Stimulated activated CD8-positive, alpha-beta memory T cell treated with anti-CD3 and anti-CD28 coated beads, Interleukin-15, amount 100 ng/mL, for 24 hours (primary cell): ENCODE measurements around the gene CACNA1E.

Source experiments
- DNase-seq: peaks from one replicate; pipeline ENCODE4 v3.0.0-alpha.2; 2020; ENCODE audit warnings: low read depth

The CACNA1E gene

GRCh38 chr1:181701891-181702290 lies 218.6 kb downstream of the CACNA1E start:
- no peak for DNase-seq

DNA sequence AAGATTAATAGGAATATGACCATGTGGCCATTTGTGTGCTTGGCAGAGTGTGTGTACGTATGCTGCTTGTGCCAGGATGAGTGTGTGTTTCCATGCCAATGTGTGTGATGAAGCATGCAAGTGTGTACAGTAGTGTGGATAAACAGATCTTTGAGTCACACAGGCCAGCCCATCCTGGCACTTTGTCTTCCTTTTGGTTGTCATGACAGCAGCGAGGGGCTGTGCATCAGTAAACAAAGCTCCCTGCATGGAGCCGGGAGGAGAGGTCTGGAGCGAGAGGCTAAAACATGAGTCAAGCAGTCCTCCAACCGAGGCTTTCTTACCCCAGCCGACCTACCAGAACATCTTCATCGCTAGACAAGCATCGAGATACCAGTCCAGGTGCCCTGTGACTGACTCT lies 221.2 kb downstream of the CACNA1E start:
- no peak for DNase-seq

DNA sequence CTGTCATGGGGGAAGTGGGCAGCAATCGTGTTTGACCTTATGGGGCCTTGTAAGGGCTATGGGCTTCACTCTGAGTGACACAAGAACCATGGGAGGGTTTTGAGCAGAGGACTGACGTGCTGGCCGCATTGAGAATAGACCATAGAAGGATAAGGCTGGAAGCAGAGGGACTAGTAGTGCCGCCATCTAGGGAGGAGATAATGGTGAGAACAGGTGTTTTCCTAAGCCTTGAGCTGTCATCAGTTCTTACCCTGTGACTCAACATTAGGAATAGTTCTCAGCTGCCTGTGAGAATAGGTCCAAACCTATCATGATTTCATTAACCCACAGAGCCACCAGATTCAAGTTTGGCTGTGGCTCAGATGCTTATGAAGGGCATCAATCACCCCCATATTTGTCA lies 228.5 kb downstream of the CACNA1E start:
- no peak for DNase-seq

- no peak for DNase-seq
These were observed 229.4 kb downstream of the CACNA1E start for GRCh38 chr1:181712711-181713110.

GRCh38 chr1:181714428-181714827 lies 231.1 kb downstream of the CACNA1E start:
- no peak for DNase-seq

GRCh38 chr1:181718034-181718433 lies 234.7 kb downstream of the CACNA1E start:
- no peak for DNase-seq

DNA sequence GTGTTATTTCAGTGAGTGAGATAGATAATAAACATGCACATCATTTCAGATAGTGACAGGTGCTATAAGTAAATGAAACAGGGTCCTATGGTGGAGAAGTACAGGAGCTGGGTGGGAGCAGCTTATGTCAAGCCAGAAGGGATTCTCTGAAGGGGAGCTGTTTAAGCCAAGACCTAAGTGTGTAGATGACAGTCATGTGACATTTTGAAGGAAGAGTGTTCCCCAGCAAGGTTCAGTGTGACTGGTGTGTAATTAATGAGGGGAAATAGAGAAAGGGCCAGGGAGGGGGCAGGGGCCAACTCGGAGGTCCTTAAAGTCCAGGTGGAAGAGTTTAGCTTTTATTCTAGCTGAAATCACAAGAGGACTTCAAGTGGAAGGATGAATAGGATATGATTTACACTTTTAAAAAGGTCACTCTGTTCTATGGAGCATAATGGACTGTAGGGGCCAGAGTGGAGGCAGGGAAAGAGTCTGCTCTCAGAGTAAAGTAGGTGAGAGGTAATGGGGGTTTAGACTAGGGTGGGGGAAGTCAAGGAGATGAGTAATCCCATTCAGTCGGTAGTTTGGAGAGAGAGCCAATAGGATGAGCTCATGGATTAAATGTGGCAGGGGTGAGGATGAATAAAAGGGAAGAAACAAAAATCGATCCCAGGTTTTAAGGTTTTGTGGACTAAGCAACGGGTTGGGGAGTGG lies 243.1 kb downstream of the CACNA1E start:
- DNase-seq = no peak

DNA sequence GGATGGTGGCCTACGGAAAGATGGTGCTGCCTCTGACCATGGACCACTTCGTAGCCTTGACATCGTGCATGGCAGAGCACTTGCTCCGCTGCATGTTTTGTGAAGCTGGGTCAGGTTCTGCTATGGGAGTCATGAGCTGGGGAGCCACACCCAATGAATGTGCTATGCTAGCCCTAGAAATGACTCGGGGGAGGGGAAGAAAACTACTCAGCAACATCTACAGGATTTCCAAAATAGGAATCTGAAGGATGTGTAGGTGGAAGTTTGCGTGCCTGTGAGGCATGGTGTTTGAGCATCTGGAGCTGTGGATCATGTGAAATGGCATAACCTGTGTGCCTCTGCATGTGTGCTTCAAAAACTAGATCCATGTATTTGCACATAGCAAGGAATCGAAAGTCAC lies 247.3 kb downstream of the CACNA1E start:
- DNase-seq = no peak

- DNase-seq = no peak
These were observed 249.1 kb downstream of the CACNA1E start for GRCh38 chr1:181732218-181732990.

DNA sequence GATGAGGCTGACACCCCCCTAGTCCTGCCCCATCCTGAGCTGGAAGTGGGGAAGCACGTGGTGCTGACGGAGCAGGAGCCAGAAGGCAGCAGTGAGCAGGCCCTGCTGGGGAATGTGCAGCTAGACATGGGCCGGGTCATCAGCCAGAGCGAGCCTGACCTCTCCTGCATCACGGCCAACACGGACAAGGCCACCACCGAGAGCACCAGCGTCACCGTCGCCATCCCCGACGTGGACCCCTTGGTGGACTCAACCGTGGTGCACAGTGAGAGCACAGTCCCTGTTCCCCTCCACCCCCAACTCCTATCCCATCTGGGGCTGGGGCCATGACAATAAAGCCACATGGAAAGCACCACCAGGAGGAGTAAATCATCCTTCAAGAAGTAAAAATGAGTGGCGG lies 250.2 kb downstream of the CACNA1E start:
- DNase-seq = no peak

- DNase-seq = no peak
These were observed 253.7 kb downstream of the CACNA1E start for GRCh38 chr1:181737056-181737455.

GRCh38 chr1:181739214-181739613 lies 255.9 kb downstream of the CACNA1E start:
- DNase-seq = no peak

GRCh38 chr1:181742426-181742825 lies 259.1 kb downstream of the CACNA1E start:
- DNase-seq = no peak

- no peak for DNase-seq
These were observed 260.6 kb downstream of the CACNA1E start for GRCh38 chr1:181743878-181744312.

- DNase-seq = no peak
These were observed 262.9 kb downstream of the CACNA1E start for GRCh38 chr1:181746224-181746623.

DNA sequence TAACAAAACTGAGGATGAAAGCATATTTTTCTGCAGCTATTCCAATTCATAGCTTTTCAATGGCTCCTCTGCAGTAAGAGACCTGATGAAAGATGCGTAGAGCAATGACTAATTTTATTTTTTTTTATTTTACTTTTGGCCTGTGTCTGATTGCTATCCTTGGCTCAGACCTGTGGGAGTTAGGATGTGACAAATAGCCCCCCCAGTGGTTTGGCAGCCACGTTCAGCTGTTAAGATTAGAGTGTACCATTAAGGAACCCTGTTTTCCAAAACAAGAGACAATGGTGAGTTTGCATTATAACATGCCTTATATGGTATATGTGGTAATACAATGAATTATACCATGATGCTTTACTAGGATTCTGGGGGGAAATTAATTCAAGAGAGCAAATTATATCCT lies 264.7 kb downstream of the CACNA1E start:
- DNase-seq = no peak

DNA sequence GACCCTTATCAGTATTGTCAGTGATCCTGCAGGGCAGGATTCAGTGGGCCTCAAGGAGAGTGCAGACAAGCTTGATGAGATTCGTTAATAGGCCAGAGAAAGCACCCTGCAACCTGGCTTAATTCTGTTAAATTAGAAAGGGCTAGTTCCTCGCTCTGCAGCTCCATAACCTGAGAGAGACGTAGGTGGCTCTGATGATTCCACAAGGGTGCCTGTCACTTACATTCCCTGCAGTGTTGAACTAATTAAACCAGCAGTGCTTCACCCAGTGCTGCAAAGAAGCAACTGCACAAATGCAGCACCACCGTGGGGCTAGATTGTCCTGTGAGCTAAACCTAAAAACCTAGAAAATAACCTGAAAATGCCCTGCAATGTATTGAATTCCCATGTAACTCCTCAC lies 270.8 kb downstream of the CACNA1E start:
- no peak for DNase-seq

DNA sequence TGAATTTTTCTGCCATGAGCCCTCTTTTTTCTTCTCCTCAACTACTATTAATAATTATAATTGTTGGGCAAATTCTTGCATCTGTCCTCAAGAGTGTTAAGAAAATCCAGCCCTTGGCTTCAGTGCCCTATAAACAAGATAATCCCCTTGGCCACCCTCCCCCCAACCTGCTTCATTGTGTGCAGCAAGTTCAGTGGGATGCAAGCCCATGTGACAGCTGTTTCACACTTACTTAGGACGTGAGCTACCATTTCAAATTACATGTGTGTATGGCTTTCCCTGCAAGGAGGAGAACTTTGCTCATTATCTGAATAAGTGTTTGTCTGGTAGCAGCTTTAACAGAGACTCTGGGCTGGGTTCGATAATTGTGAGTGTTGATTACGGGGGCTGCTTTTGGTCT lies 276.2 kb downstream of the CACNA1E start:
- DNase-seq = no peak

GRCh38 chr1:181763736-181764135 lies 280.4 kb downstream of the CACNA1E start:
- no peak for DNase-seq

DNA sequence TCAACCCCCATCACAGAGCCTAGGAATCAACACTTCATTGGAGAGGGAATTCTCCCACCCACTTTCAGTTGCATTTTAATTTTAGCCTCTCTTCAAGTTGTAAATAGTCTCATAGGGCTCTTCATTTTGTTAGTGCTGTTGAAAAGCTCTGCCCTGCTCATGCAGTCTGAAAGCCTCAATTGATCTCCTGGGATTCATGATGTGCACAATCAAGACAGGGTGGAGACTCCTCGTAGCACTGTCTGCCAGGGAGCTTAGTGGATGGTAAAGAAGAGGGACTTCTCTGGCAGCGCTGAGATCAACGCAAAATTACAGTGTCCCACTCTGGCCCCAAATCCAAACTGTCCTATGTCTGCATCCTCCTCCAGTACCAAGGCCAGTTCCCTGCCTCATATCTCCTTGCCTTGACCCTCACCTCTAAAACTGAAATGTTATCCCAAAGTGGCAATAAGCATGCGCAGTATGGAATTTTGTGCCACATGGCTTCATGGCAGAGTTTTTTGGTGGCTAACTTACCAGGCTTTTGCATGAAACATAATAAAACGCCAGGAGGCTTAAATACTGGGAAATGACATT lies 282.2 kb downstream of the CACNA1E start:
- DNase-seq = no peak

DNA sequence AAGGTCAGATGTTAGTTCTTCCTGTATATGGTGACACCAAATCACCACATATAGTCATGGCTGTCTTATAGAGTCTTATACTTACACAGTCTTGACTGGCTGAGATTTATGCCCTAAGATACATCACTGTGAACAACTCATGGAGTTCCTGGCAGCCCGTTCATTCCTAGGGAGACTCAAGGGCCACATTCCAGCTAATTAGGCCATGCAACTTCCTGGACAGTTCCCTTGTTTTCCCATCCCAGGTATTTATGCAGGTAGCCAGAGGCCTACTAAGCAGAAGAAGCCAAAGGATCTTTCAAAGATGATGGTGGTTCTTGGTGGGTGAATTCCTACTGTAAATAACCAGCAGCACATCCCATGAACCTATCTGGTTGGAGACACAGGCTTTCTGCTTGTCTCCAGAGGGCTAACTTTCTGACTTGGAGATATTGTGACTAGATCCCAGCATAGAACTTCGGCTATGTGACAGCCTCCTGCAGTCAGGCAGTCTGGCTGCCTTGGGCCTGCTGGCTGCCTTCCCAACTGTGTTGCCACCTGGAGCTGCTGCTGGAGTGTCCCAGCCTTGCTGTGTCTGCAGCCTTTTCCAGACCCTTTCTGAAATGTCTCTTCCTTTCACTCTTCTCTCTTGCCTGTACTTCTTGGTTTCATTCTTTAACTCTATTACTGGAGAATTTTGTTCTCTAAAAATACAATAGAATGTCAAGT lies 283.8 kb downstream of the CACNA1E start:
- DNase-seq = no peak

GRCh38 chr1:181768211-181768929 lies 285.1 kb downstream of the CACNA1E start:
- no peak for DNase-seq
